ENCODE measurements around the gene TNFRSF12A.

DNA sequence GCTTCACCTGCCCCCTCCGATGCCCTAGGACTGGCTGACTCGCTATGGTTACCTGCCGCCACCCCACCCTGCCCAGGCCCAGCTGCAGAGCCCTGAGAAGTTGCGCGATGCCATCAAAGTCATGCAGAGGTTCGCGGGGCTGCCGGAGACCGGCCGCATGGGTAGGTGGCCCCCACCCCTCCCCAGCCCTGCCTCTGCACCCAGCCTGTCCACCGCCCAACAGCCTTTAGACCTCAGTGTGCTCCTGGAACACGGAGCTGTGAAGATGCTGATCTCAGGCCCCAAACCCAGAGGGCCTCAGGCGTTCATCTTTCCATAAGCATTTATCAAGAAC is 27.2 kb downstream of the TNFRSF12A start:
- TF ChIP-seq, protein P1, sequence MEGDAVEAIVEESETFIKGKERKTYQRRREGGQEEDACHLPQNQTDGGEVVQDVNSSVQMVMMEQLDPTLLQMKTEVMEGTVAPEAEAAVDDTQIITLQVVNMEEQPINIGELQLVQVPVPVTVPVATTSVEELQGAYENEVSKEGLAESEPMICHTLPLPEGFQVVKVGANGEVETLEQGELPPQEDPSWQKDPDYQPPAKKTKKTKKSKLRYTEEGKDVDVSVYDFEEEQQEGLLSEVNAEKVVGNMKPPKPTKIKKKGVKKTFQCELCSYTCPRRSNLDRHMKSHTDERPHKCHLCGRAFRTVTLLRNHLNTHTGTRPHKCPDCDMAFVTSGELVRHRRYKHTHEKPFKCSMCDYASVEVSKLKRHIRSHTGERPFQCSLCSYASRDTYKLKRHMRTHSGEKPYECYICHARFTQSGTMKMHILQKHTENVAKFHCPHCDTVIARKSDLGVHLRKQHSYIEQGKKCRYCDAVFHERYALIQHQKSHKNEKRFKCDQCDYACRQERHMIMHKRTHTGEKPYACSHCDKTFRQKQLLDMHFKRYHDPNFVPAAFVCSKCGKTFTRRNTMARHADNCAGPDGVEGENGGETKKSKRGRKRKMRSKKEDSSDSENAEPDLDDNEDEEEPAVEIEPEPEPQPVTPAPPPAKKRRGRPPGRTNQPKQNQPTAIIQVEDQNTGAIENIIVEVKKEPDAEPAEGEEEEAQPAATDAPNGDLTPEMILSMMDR (IDR thresholded peaks at IDR 0.05): no peak
- no peak for TF ChIP-seq POLR2A (IDR thresholded peaks at IDR 0.05)
